Adrenal gland (tissue), 5 donors: ENCODE data around the gene GREM2.

Experiments used
- CTCF ChIP-seq, 6 experiments: fragments of 450-650 bp in 4 of 6; fragments of 200-600 bp in 2 of 6; sonication (generic) in 1 of 6; IDR thresholded peaks; 1 replicate in 5 of 6; 2 replicates in 1 of 6; pipeline versions ENCODE4 v1.5.1 to v1.8.0; 2016 to 2021; ENCODE audit warnings: antibody characterized with exemption in 6 of 6, mild to moderate bottlenecking in 2 of 6, moderate library complexity in 1 of 6
- POLR2A ChIP-seq, 2 donors: fragments of 450-650 bp; IDR thresholded peaks; one replicate each; pipeline ENCODE4 v1.6.1; 2017; ENCODE audit warnings: antibody characterized with exemption in 2 of 2, mild to moderate bottlenecking in 2 of 2, moderate library complexity in 1 of 2
- donor health status: DM: no; HTN: no; CAD: no.

- TF ChIP-seq CTCF (IDR thresholded peaks at IDR 0.05) (no peak), POLR2A (IDR thresholded peaks at IDR 0.05) (no peak)
Observed at GRCh38 chr1:240577095-240577494, 34.9 kb downstream of the GREM2 start.
